NCI-H2227 treated with DMSO at 0.1 percent for 48 hours (cell line): ENCODE data around the gene NFKBIB.
"Not testable (repeated sequence)": the region's sequence is repeated elsewhere in the genome, so short reads cannot be mapped to it uniquely, and the experiment has no call there.

Experiments
- DNase-seq: peaks from one replicate; lab custom pipeline; 2025; lab: John Stamatoyannopoulos, UW

NFKBIB gene

DNA sequence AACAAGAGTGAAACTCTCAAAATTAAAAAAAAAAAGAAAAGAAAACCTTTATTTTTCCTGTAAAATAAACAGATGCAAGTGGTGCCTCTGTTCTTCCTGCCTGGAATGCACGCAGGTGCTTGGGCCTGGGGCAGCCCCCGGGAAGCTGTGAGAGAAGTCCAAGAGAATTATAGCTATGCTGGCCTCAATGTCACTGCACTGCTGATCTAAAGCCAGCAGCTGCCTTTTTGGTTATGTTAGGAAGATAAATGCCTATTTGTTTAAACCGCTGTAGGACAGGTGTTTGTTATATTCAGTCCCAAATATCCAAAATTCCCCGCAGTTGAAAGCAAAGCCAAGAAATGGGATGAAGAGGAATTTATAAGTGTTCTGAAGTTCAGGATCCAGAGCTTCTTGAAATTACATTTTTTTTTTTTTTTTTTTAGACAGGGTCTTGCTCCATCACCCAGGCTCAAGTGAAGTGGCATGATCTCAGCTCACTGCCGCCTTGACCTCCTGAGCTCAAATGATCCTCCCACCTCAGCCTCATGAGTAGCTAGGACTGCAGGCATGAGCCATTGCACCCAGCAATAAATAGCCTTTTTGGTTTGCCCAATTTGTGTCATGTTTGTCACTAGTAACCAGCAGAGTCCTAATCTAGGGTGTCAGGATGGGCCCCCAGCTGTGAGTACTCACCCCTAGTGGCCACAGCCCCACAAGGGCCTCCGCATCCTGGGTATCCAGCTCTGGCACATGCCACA is 23.9 kb upstream of the NFKBIB start:
- no peak for DNase-seq

GRCh38 chr19:38877781-38878574 is 21.8 kb upstream of the NFKBIB start, which contains the start of gene RINL:
Gene RINL, minus strand, starts transcription at chr19:38878275. Its CDS starts 1,533 bp downstream, at chr19:38876742.
- DNase-seq = peak; percentile 97

GRCh38 chr19:38878575-38879399 is 21.0 kb upstream of the NFKBIB start:
- DNase-seq = no peak

- no peak for DNase-seq
These were observed 20.4 kb upstream of the NFKBIB start for GRCh38 chr19:38879400-38879751.

GRCh38 chr19:38880076-38880881 is 19.5 kb upstream of the NFKBIB start:
- DNase-seq = no peak

DNA sequence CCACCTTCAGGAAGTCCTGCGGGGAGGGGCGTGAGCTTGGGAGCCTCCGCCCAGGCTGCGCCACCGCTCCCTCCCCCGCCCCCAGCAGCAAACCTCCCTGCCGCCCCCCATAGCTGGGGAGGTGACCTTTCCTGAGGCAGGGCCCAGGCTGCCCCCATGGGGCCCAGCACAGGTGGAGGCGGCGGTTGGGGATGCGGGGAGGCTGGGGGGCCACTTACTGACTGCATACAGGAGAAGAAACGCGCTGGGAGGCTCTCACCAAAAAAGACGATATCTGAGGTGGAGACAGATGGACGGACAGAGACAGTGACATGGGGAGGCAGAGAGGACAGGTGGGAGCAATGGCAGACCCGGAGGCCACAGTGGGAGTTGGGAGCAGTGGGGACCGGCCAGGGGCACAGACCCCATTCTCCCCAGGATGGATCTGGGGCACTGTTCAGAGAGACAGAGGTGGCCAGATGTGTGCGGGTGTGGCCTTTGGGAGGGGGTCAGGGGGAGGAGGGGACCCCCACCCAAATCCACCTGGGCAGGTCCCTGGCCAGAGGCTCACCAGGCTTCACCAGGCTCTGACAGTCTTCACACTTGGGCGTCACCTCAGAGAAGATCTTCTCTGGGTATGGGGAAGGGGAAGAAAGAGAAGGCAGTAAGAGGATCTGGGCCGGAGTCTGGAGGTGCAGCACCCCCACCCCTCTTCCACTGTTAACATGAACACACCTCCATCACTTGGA is 18.7 kb upstream of the NFKBIB start:
- DNase-seq = no peak

DNA sequence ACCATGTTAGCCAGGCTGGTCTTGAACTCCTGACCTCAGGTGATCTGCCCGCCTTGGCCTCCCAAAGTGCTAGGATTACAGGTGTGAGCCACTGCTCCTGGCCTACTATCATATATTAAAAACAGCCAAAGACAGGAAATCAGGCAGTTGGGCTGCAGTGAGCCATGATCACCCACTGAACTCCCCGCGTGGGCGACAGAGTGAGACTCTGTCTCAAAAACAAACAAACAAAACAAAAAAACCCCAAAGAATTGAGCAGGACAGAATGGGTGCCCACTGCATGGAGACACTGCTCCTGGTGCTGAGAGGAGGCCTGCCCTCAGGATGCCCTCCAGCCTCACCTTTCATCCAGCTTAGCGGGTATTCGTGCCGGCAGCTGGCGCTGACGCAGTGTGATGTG is 16.5 kb upstream of the NFKBIB start:
- no peak for DNase-seq

DNA sequence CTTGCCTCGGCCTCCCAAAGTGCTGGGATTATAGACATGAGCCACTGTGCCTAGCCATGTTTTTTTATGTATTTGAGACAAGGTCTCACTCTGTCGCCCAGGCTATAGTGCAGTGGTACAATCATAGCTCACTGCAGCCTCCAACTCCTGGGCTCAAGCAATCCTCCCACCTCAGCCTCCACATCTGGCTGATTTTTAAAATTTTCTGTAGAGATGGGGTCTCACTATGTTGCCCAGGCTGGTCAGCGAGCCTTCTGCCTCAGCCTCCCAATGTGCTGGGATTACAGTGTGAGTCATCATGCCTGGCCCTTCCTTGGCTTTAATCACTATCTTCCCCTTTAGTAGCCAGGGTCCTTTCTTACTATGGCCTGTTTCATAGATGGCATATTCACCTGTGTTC is 15.1 kb upstream of the NFKBIB start:
- DNase-seq = not testable (repeated sequence)

- no peak for DNase-seq
These were observed 10.9 kb upstream of the NFKBIB start for GRCh38 chr19:38888876-38889275.

GRCh38 chr19:38889803-38890202 is 10.0 kb upstream of the NFKBIB start:
- no peak for DNase-seq

GRCh38 chr19:38890686-38891085 is 9.1 kb upstream of the NFKBIB start:
- DNase-seq = no peak

DNA sequence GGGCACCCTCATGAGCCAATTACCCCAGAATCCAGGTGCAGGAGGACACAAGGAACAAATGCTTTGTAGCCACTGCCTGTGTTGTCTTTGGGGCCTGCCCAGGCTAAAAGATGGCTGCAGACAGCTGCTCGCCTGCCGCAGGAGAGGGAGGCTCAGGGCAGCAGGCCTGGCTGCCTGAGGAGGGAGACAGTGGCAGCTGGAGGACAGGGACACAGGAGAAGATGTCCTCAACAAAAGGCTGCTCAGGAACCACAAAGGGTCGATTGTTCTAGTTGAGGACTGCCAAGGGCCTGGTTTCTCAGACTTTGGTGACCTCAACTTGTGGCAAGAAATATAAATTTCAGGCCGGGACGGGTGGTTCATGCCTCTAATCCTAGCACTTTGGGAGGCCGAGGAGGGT is 8.0 kb upstream of the NFKBIB start:
- no peak for DNase-seq

DNA sequence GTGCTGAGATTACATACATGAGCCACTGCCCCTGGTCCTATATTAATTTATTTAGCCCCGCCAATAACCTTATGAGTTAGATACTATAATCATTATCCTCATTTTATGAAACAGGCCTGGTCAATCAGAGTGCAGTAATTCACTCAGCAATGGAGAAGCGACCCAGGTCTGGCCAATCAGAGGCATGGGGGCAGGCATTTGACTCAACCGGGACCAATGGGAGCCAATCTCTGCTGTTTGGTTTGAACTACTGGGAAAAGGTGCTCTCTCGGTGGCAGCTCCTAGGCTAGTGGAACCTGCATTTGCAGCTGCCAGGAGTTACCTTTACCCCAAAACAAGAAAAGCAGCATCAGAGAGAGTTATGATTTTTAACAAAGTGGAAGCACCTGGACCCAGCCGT is 6.9 kb upstream of the NFKBIB start:
- peak; percentile 41 for DNase-seq

DNA sequence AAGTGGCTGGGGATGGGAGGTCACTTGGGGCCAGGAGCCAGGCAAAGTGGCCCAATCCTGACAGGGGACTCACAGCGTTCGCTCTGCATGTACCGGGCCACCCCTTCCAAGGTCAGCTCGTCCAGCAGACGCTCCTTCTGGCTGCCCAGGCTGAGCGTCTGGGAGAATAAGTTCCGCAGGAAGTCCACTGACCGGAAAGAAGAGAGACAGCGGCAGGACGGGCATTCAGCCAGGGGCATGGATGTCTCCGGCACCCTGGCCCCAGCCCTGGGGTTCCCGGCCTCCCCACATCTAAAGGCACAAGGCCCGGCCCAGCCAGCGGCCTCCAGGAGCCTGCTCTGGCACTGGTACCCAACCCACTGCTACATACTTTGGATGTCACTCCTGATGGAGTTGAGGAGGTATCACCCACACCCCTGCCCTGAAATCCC is 6.4 kb upstream of the NFKBIB start:
- no peak for DNase-seq

DNA sequence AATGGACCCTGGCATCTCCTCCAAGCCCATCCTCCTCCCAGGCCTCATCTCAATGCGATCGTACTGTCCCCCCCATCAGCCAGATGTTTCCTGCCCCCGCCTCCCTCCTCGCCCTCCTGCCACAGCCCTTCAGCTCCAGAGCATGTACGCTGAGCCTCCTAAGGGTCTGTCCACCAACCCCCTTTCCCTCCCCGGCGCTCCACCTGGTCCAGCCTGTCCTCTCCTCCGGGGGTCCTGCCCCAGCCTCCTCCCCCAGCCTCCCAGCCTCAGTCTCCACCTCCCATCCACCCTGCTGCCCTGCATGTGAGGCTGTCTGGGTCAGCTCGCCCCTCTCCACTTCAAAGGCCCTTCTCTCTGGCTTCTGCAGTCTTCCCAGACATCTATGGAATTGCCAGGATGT is 4.8 kb upstream of the NFKBIB start:
- DNase-seq = no peak

DNA sequence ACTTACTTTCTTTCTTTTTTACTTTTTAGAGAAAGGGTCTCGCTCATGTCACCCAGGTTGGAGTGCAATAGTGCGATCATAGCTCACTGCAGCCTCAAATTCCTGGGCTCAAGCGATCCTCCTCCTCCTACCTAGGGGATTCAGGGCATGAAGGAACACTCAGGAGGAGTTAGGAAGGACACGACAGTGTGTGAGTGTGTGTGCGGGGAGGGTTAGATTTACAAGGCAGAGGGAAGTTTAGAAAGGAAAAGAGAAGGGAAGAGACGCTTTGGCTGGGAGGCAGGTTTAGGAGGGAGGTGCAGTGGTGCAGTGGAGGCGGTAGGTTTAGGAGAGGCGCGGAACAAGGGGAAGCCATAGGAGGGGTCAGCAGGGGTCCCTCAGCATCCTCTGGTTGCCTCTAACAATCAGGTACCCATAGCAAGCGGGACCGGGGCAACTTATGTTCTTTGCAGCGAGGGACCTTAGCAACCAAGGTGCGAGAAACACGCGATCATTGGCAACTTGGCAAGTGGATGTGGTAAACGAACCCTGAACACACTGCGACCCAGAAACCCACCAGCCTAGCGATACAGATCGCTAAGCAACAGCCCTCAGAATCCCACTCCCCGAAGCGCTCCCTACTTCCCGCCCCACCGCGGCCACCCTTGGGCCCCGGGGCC is 852 bp upstream of the NFKBIB start:
- peak; percentile 56 for DNase-seq

GRCh38 chr19:38900202-38900629 is 447 bp downstream of the NFKBIB start:
- DNase-seq = no peak

DNA sequence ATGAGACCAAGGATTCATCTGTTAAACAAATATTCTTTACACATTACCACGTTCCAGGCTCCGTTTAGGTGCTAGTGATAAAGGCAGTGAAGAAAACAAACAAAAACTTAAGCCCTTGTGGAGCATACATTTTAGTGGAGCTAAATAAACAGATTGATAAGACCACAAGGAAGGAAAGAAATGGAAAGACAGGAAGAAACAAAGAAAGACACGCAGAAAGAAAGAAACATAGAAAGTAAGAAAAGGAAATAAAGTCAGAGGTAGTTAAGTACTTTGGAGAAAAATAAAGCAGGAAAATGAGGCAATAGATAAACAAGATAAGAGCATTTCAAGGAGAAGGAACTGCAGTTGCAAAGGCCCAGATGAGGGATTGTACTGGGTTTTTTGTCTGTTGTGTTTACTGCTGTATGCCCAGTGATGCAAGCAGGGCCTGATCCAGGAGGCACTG is 998 bp downstream of the NFKBIB start:
- peak; percentile 58 for DNase-seq

DNA sequence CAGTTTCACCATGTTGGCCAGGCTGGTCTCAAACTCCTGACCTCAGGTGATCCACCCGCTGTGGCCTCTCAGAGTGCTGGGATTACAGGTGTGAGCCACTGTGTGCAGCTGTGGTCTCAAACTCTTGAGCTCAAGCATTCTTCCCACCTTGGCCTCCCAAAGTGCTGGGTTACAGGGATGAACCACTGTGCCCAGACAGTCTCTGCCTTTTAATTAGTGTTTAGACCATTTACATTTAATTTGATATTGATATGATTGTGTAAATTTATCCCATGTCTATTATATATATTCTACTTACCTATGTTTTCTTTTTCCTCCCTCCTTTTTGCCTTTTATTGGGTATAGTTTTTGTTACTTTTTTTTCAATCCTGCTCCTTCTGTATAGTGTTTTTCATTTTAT is 1.9 kb downstream of the NFKBIB start:
- no peak for DNase-seq
